Measurements from ENCODE around the gene RAB12. TPM values are rescaled to one million over a fixed set of nuclear protein-coding genes. Genes with fewer than 3 reads are reported as not detected.
A peak's percentile ranks its signal among the peaks of the same experiment; 100 is the strongest.

Gene RAB12
- total and polyA plus RNA-seq, 2 of the 13 experiments (the other 11 are each of a cell fraction or from before 2014, with no cell fraction given) = 9.5 to 25.3 TPM

GRCh38 chr18:8608795-8609658 is at the start of gene RAB12 (continued):
- TF ChIP-seq HOMEZ (CRISPR knock-in tag; IDR thresholded peaks at IDR 0.05; ENCODE audit: low read depth) (no peak), ZNF337 (CRISPR knock-in tag; IDR thresholded peaks at IDR 0.05; ENCODE audit: borderline replicate concordance, low read depth) (no peak), KLF6 (CRISPR knock-in tag; IDR thresholded peaks at IDR 0.05) (no peak), ZNF501 (CRISPR knock-in tag; IDR thresholded peaks at IDR 0.05) (peak; percentile 48; the same call in 1 of the 2 replicates), ZMAT5 (CRISPR knock-in tag; IDR thresholded peaks at IDR 0.05; ENCODE audit: borderline replicate concordance, low read depth) (no peak), RAD51 (IDR thresholded peaks at IDR 0.05; ENCODE audit: borderline replicate concordance) (no peak), ZSCAN5A (CRISPR knock-in tag; IDR thresholded peaks at IDR 0.05; ENCODE audit: borderline replicate concordance) (no peak), DMTF1 (CRISPR knock-in tag; IDR thresholded peaks at IDR 0.05) (no peak), ZNF512 (CRISPR knock-in tag; IDR thresholded peaks at IDR 0.05) (no peak), ZNF747 (CRISPR knock-in tag; IDR thresholded peaks at IDR 0.05; ENCODE audit: borderline replicate concordance) (no peak), CENPX (CRISPR knock-in tag; IDR thresholded peaks at IDR 0.05) (no peak), CCDC6 (CRISPR knock-in tag; IDR thresholded peaks at IDR 0.05) (no peak; the same call in 1 of the 2 replicates), ZNF567 (CRISPR knock-in tag; IDR thresholded peaks at IDR 0.05; ENCODE audit: borderline replicate concordance) (no peak), NFKB2 (CRISPR knock-in tag; IDR thresholded peaks at IDR 0.05; ENCODE audit: borderline replicate concordance) (no peak), YEATS4 (CRISPR knock-in tag; IDR thresholded peaks at IDR 0.05; ENCODE audit: borderline replicate concordance) (peak; percentile 16), MNT (IDR thresholded peaks at IDR 0.05) (no peak), ZNF75D (CRISPR knock-in tag; IDR thresholded peaks at IDR 0.05; ENCODE audit: borderline replicate concordance) (no peak), PHF20 (CRISPR knock-in tag; IDR thresholded peaks at IDR 0.05) (no peak; the same call in 1 of the 2 replicates)

Measured in HepG2 (cell line).